ENCODE results near the gene SPATA32.

SPATA32 gene

GRCh38 chr17:45293413-45294211 is 31.7 kb upstream of the SPATA32 start:
- DNase-seq = peak; percentile 51

- DNase-seq = no peak
Observed at GRCh38 chr17:45292696-45293412, 31.0 kb upstream of the SPATA32 start.

GRCh38 chr17:45291171-45291805 is 29.4 kb upstream of the SPATA32 start:
- DNase-seq = no peak

GRCh38 chr17:45290269-45290765 is 28.4 kb upstream of the SPATA32 start:
- DNase-seq = no peak

GRCh38 chr17:45289301-45290268 is 27.7 kb upstream of the SPATA32 start:
- no peak for DNase-seq

GRCh38 chr17:45288825-45289224 is 26.9 kb upstream of the SPATA32 start:
- no peak for DNase-seq

- DNase-seq = no peak
Observed at GRCh38 chr17:45287526-45288500, 25.9 kb upstream of the SPATA32 start.

- DNase-seq = no peak
Observed at GRCh38 chr17:45286286-45286685, 24.4 kb upstream of the SPATA32 start.

GRCh38 chr17:45284176-45285140 is 22.6 kb upstream of the SPATA32 start:
- peak; percentile 64 for DNase-seq

- no peak for DNase-seq
Observed at GRCh38 chr17:45283711-45284110, 21.8 kb upstream of the SPATA32 start.

- no peak for DNase-seq
Observed at GRCh38 chr17:45282683-45283644, 21.1 kb upstream of the SPATA32 start.

- no peak for DNase-seq
Observed at GRCh38 chr17:45279898-45280297, 18.0 kb upstream of the SPATA32 start.

GRCh38 chr17:45277992-45278391 is 16.1 kb upstream of the SPATA32 start:
- DNase-seq = no peak

- peak; percentile 97 for DNase-seq
Observed at GRCh38 chr17:45277216-45277849, 15.4 kb upstream of the SPATA32 start.

GRCh38 chr17:45276031-45276430 is 14.1 kb upstream of the SPATA32 start:
- DNase-seq = no peak

GRCh38 chr17:45274033-45274432 is 12.1 kb upstream of the SPATA32 start:
- DNase-seq = no peak

GRCh38 chr17:45273551-45273957 is 11.7 kb upstream of the SPATA32 start:
- no peak for DNase-seq

GRCh38 chr17:45271603-45272002 is 9.7 kb upstream of the SPATA32 start:
- DNase-seq = no peak

Data from CD4-positive, alpha-beta T cell treated with Interleukin-17A for 4 hours (primary cell).